ENCODE data around the gene CCDC148.

DNA sequence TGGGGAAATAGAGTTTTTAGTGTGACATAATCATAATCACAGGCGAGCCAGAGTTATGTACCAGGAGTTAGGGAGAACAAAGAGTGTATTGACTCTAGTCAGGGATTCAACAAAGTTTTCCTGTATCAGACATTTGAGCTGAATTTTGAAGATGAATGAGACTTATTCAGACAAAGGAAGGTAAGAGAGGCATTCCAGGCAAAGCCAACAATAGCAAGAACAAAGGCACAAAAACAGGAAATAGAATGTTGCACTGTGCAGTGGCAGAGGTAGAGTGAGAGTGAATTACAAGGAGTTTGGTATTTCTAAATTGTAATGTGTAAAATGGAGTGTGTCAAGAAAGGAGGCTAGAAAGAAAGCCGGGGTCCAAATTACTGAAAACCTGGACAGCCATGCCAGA is 156.2 kb downstream of the CCDC148 start:
- TF ChIP-seq, protein P1, sequence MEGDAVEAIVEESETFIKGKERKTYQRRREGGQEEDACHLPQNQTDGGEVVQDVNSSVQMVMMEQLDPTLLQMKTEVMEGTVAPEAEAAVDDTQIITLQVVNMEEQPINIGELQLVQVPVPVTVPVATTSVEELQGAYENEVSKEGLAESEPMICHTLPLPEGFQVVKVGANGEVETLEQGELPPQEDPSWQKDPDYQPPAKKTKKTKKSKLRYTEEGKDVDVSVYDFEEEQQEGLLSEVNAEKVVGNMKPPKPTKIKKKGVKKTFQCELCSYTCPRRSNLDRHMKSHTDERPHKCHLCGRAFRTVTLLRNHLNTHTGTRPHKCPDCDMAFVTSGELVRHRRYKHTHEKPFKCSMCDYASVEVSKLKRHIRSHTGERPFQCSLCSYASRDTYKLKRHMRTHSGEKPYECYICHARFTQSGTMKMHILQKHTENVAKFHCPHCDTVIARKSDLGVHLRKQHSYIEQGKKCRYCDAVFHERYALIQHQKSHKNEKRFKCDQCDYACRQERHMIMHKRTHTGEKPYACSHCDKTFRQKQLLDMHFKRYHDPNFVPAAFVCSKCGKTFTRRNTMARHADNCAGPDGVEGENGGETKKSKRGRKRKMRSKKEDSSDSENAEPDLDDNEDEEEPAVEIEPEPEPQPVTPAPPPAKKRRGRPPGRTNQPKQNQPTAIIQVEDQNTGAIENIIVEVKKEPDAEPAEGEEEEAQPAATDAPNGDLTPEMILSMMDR (IDR thresholded peaks at IDR 0.05; ENCODE audit: insufficient read depth, low read depth, low read length): no peak
- no peak for TF ChIP-seq EZH2 (IDR thresholded peaks at IDR 0.05; ENCODE audit: insufficient read depth, low read length)
